Stomach (tissue), 4 donors: ENCODE data around the gene TRIM41.
"Not testable (repeated sequence)": the region's sequence is repeated elsewhere in the genome, so short reads cannot be mapped to it uniquely, and the experiment has no call there.

Experiments
- POLR2A ChIP-seq, 4 donors: fragments of 450-650 bp; IDR thresholded peaks; one replicate each; pipeline ENCODE4 v1.6.1; 2016; ENCODE audit warnings: antibody characterized with exemption in 4 of 4, control low read depth in 2 of 4, mild to moderate bottlenecking in 1 of 4, moderate library complexity in 1 of 4
- POLR2AphosphoS5 ChIP-seq, 3 donors: sonication (generic); formaldehyde crosslinking; IDR thresholded peaks; one replicate each; pipeline ENCODE4 v1.6.1; 2016; ENCODE audit warnings: antibody characterized with exemption in 3 of 3
- TF ChIP-seq, protein P1 (sequence below), 7 experiments: fragments of 450-650 bp in 4 of 7; fragments of 200-600 bp in 3 of 7; sonication (generic) in 3 of 7; IDR thresholded peaks; one replicate each; pipeline ENCODE4 v1.5.1; 2016 to 2019; ENCODE audit warnings: antibody characterized with exemption in 7 of 7, control low read depth in 2 of 7, mild to moderate bottlenecking in 1 of 7

- TF ChIP-seq, protein P1, sequence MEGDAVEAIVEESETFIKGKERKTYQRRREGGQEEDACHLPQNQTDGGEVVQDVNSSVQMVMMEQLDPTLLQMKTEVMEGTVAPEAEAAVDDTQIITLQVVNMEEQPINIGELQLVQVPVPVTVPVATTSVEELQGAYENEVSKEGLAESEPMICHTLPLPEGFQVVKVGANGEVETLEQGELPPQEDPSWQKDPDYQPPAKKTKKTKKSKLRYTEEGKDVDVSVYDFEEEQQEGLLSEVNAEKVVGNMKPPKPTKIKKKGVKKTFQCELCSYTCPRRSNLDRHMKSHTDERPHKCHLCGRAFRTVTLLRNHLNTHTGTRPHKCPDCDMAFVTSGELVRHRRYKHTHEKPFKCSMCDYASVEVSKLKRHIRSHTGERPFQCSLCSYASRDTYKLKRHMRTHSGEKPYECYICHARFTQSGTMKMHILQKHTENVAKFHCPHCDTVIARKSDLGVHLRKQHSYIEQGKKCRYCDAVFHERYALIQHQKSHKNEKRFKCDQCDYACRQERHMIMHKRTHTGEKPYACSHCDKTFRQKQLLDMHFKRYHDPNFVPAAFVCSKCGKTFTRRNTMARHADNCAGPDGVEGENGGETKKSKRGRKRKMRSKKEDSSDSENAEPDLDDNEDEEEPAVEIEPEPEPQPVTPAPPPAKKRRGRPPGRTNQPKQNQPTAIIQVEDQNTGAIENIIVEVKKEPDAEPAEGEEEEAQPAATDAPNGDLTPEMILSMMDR (IDR thresholded peaks at IDR 0.05) = not testable (repeated sequence)
- not testable (repeated sequence) for TF ChIP-seq POLR2AphosphoS5, POLR2A (IDR thresholded peaks at IDR 0.05)
Observed at GRCh38 chr5:181214249-181214648, 8.8 kb upstream of the TRIM41 start.
